Nephron (organoid): ENCODE data around the gene UBA1.

ENCODE experiments used
- H3K27ac Mint-ChIP-seq, 3 experiments: 2 replicates each; pipeline ENCODE4 v1.8.0; 2020; ENCODE audit warnings: mixed read lengths in 3 of 3, mild to moderate bottlenecking in 2 of 3, moderate library complexity in 1 of 3
- H3K27me3 Mint-ChIP-seq: 2 replicates; pipeline ENCODE4 v1.8.0; 2021; ENCODE audit warnings: low read depth, mild to moderate bottlenecking, moderate library complexity, mixed read lengths
- H3K36me3 Mint-ChIP-seq: 2 replicates; pipeline ENCODE4 v1.8.0; 2020; ENCODE audit warnings: low read depth, mixed read lengths
- H3K4me1 Mint-ChIP-seq: 2 replicates; pipeline ENCODE4 v1.8.0; 2020; ENCODE audit warnings: mixed read lengths
- H3K4me3 Mint-ChIP-seq, 3 experiments: 2 replicates each; pipeline ENCODE4 v1.8.0; 2020; ENCODE audit warnings: mild to moderate bottlenecking in 3 of 3, mixed read lengths in 3 of 3, moderate library complexity in 2 of 3
- H3K9me3 Mint-ChIP-seq: 2 replicates; pipeline ENCODE4 v1.8.0; 2020; ENCODE audit warnings: mixed read lengths
- TF ChIP-seq, protein P1 (sequence below), 3 experiments: fragments of 200-600 bp; sonication (generic); IDR thresholded peaks; one replicate each; pipeline ENCODE4 v1.5.0; 2021; ENCODE audit warnings: antibody characterized with exemption in 3 of 3; ENCODE audit not compliant: unreplicated experiment in 3 of 3

Gene UBA1

GRCh38 chrX:47181301-47181700, 12.3 kb upstream of the UBA1 start:
- Mint-ChIP-seq H3K27me3 (no peaks in the 10 kb centered on the region), H3K4me3 (no peak overlapping the region), H3K9me3 (peaks cover 6% of the 10 kb centered on the region), H3K36me3 (peaks cover 48% of the 10 kb centered on the region), H3K4me1 (no peaks in the 10 kb centered on the region), H3K27ac (no peak overlapping the region)
- TF ChIP-seq, protein P1, sequence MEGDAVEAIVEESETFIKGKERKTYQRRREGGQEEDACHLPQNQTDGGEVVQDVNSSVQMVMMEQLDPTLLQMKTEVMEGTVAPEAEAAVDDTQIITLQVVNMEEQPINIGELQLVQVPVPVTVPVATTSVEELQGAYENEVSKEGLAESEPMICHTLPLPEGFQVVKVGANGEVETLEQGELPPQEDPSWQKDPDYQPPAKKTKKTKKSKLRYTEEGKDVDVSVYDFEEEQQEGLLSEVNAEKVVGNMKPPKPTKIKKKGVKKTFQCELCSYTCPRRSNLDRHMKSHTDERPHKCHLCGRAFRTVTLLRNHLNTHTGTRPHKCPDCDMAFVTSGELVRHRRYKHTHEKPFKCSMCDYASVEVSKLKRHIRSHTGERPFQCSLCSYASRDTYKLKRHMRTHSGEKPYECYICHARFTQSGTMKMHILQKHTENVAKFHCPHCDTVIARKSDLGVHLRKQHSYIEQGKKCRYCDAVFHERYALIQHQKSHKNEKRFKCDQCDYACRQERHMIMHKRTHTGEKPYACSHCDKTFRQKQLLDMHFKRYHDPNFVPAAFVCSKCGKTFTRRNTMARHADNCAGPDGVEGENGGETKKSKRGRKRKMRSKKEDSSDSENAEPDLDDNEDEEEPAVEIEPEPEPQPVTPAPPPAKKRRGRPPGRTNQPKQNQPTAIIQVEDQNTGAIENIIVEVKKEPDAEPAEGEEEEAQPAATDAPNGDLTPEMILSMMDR (IDR thresholded peaks at IDR 0.05; ENCODE audit: unreplicated experiment in 3 of 3), result no peak

GRCh38 chrX:47182106-47182700, 11.4 kb upstream of the UBA1 start:
- Mint-ChIP-seq H3K4me3 (no peak overlapping the region), H3K36me3 (peaks cover 47% of the 10 kb centered on the region), H3K9me3 (peaks cover 6% of the 10 kb centered on the region)

GRCh38 chrX:47184486-47184885, 9.1 kb upstream of the UBA1 start:
- Mint-ChIP-seq H3K4me3 (no peak overlapping the region), H3K9me3 (no peaks in the 10 kb centered on the region), H3K4me1 (no peaks in the 10 kb centered on the region), H3K27ac (no peak overlapping the region), H3K36me3 (peaks cover 33% of the 10 kb centered on the region), H3K27me3 (no peaks in the 10 kb centered on the region)
- TF ChIP-seq, protein P1 (IDR thresholded peaks at IDR 0.05; ENCODE audit: unreplicated experiment in 3 of 3), result no peak

More at GRCh38 chrX:47182106-47182700, 11.4 kb upstream of the UBA1 start:
- no peaks in the 10 kb centered on the region for H3K4me1 Mint-ChIP-seq
- H3K27me3 Mint-ChIP-seq, result no peaks in the 10 kb centered on the region
- TF ChIP-seq, protein P1 (IDR thresholded peaks at IDR 0.05; ENCODE audit: unreplicated experiment in 3 of 3), result no peak
- H3K27ac Mint-ChIP-seq, result no peak overlapping the region

DNA sequence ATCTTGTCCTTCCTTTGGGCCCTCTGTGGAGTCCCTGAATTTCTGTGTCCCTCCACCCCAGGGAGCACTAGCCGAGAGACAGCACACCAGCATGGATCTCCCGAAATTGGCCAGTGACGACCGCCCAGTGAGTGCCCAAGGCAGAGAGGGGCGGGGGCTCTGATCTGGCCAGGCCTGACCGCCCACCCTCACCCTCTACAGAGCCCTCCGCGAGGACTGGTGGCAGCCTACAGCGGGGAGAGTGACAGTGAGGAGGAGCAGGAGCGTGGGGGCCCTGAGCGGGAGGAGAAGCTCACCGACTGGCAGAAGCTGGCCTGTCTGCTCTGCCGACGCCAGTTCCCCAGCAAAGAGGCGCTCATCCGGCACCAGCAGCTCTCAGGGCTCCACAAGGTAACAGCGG, 8.4 kb upstream of the UBA1 start:
- Mint-ChIP-seq H3K9me3 (no peaks in the 10 kb centered on the region), H3K4me1 (no peaks in the 10 kb centered on the region), H3K27me3 (no peaks in the 10 kb centered on the region), H3K4me3 (no peak overlapping the region), H3K36me3 (peaks cover 31% of the 10 kb centered on the region), H3K27ac (no peak overlapping the region)
- TF ChIP-seq, protein P1 (IDR thresholded peaks at IDR 0.05; ENCODE audit: unreplicated experiment in 3 of 3), result no peak

GRCh38 chrX:47186096-47186740, 7.4 kb upstream of the UBA1 start:
- H3K27me3 Mint-ChIP-seq, result no peaks in the 10 kb centered on the region

More at GRCh38 chrX:47186096-47186740, 7.4 kb upstream of the UBA1 start:
- Mint-ChIP-seq H3K36me3 (peaks cover 24% of the 10 kb centered on the region), H3K27ac (no peak overlapping the region), H3K9me3 (no peaks in the 10 kb centered on the region), H3K4me1 (no peaks in the 10 kb centered on the region), H3K4me3 (no peak overlapping the region)
- TF ChIP-seq, protein P1 (IDR thresholded peaks at IDR 0.05; ENCODE audit: unreplicated experiment in 3 of 3), result no peak
